ENCODE results near the gene C4BPB. TPM values are rescaled to one million over a fixed set of nuclear protein-coding genes. Genes with fewer than 3 reads are reported as not detected.

Gene C4BPB
- total and polyA plus RNA-seq, 2 donors from 2014 or later: 0.49 to 1.3 TPM

GRCh38 chr1:207051191-207051943, 37.3 kb upstream of the C4BPB start, which contains the start of gene YOD1:
Gene YOD1, minus strand, starts transcription at chr1:207051208. Its CDS starts 178 bp downstream, at chr1:207051030.
- peak within 1 kb of the TSS; percentile 67 to 88 (median 74) for H3K9ac ChIP-seq (ENCODE audit: low read length in 3 of 3)
- peak within 1 kb of the TSS; percentile 79 to 96 (median 94) for H3K4me3 ChIP-seq (ENCODE audit: low read length in 3 of 3)
- TF ChIP-seq CTCF (IDR thresholded peaks at IDR 0.05; ENCODE audit: borderline replicate concordance, extremely low read depth, insufficient read depth): no peak
- H3K9me3 ChIP-seq (ENCODE audit: control insufficient read depth in 2 of 3, insufficient read depth in 1 of 3, low read length in 3 of 3): no peaks in the 10 kb centered on the region
- H3K4me1 ChIP-seq (ENCODE audit: control insufficient read depth in 2 of 3, insufficient read depth in 2 of 3, low read depth in 1 of 3, low read length in 3 of 3): peaks cover 5 to 25% (median 14%) of the 10 kb centered on the region in 3 donors
- intact Hi-C loops (cut with DNase I): no loop called here
- peaks cover 10 to 11% (median 10%) of the 10 kb centered on the region in 3 donors for H3K36me3 ChIP-seq (ENCODE audit: control insufficient read depth in 2 of 3, insufficient read depth in 3 of 3, low read length in 3 of 3)
- H3K27ac ChIP-seq (ENCODE audit: low read depth in 2 of 2, low read length in 2 of 2): peak within 1 kb of the TSS; percentile 98 to 99
- FAIRE-seq (no peak), DNase-seq (no peak)
- H3K27me3 ChIP-seq (ENCODE audit: control insufficient read depth, insufficient read depth, low read length): no peaks in the 10 kb centered on the region

GRCh38 chr1:207052911-207053769, 35.5 kb upstream of the C4BPB start, which contains the start of gene PFKFB2:
Gene PFKFB2, plus strand, starts transcription at chr1:207053275. Its CDS starts 1,443 bp downstream, at chr1:207054718.
- H3K4me3 ChIP-seq (ENCODE audit: low read length in 3 of 3): peak within 1 kb of the TSS; percentile 91 to 97 (median 92)
- peak within 1 kb of the TSS; percentile 98 to 99 for H3K27ac ChIP-seq (ENCODE audit: low read depth in 2 of 2, low read length in 2 of 2)
- peak within 1 kb of the TSS; percentile 95 to 97 (median 97) for H3K9ac ChIP-seq (ENCODE audit: low read length in 3 of 3)
- FAIRE-seq (peak; percentile 84), DNase-seq (peak; percentile 99)
- intact Hi-C loops (cut with DNase I): no loop called here
- TF ChIP-seq CTCF (IDR thresholded peaks at IDR 0.05; ENCODE audit: borderline replicate concordance, extremely low read depth, insufficient read depth): peak; percentile 9
- H3K9me3 ChIP-seq (ENCODE audit: control insufficient read depth in 2 of 3, insufficient read depth in 1 of 3, low read length in 3 of 3): no peaks in the 10 kb centered on the region
- peaks cover 5 to 11% (median 9%) of the 10 kb centered on the region in 3 donors for H3K36me3 ChIP-seq (ENCODE audit: control insufficient read depth in 2 of 3, insufficient read depth in 3 of 3, low read length in 3 of 3)
- H3K27me3 ChIP-seq (ENCODE audit: control insufficient read depth, insufficient read depth, low read length): no peaks in the 10 kb centered on the region
- peaks cover 5 to 27% (median 16%) of the 10 kb centered on the region in 3 donors for H3K4me1 ChIP-seq (ENCODE audit: control insufficient read depth in 2 of 3, insufficient read depth in 2 of 3, low read depth in 1 of 3, low read length in 3 of 3)

GRCh38 chr1:207054491-207054890, 34.2 kb upstream of the C4BPB start:
- Histone ChIP-seq H3K27ac (ENCODE audit: low read depth in 2 of 2, low read length in 2 of 2) (peak overlapping the region; percentile 53 to 78), H3K36me3 (ENCODE audit: control insufficient read depth in 2 of 3, insufficient read depth in 3 of 3, low read length in 3 of 3) (peaks cover 0 to 3% (median 0%) of the 10 kb centered on the region in 3 donors), H3K9ac (ENCODE audit: low read length in 3 of 3) (peak overlapping the region in 1 of 3 donors; percentile 97), H3K9me3 (ENCODE audit: control insufficient read depth in 2 of 3, insufficient read depth in 1 of 3, low read length in 3 of 3) (no peaks in the 10 kb centered on the region), H3K4me1 (ENCODE audit: control insufficient read depth in 2 of 3, insufficient read depth in 2 of 3, low read depth in 1 of 3, low read length in 3 of 3) (peaks cover 3 to 19% (median 16%) of the 10 kb centered on the region in 3 donors), H3K4me3 (ENCODE audit: low read length in 3 of 3) (peak overlapping the region in 2 of 3 donors; percentile 55 to 91), H3K27me3 (ENCODE audit: control insufficient read depth, insufficient read depth, low read length) (no peaks in the 10 kb centered on the region)
- DNase-seq (no peak), FAIRE-seq (no peak)
- no peak for TF ChIP-seq CTCF (IDR thresholded peaks at IDR 0.05; ENCODE audit: borderline replicate concordance, extremely low read depth, insufficient read depth)
- intact Hi-C loops (cut with DNase I): no loop called here

All from kidney (tissue), 14 donors.